ENCODE results near the gene HIVEP3. TPM values are rescaled to one million over a fixed set of nuclear protein-coding genes. Genes with fewer than 3 reads are reported as not detected.

The HIVEP3 gene
- total RNA-seq, 1 donor from 2014 or later, result 8.9 TPM

DNA sequence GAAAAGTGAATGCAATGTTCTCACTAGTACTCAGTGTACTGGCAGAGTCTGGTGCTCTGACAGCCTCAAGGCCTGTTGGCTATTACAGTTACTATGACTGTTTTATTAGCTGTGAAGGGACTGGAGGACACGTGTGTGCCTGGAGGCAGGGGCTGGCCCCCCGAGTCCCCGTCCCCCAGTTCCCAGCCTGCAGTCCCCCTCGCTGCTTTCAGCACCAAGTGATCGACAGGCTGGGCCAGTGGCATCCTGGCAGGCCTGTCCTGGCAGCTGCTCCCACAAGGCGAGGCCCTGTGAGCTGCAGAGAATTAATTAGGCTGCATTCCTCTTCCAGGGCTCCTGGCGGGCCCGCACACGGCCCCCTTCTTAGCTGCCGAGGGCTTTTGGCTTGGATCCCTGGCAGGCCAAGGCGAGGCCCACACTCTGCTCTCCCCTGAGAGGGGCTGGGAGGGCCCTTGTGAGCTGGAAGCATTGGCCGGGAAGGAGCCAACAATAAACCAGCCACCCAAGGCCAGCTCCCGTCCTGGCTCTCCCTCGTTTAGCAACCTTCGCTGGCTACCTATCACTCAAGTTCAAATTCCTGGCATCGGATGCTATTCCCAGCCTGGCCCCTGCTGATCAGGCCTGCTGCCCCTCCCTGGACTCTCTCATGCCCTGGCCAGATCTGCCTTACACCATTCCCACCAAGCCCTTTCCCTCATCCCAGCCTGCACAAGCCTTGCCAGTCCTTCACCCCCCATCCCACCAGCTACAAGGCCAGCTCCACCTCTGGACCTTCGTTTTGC lies 444.0 kb downstream of the HIVEP3 start:
- Histone ChIP-seq H3K4me1 (ENCODE audit: insufficient read depth, low read length) (peaks cover 17% of the 10 kb centered on the region), H3K4me3 (ENCODE audit: insufficient read depth, low read depth, low read length) (no peak overlapping the region), H3K27ac (ENCODE audit: low read depth, low read length) (no peak overlapping the region), H2AFZ (ENCODE audit: low read depth, low read length) (peak overlapping the region; percentile 13), H3K9ac (ENCODE audit: low read length) (no peak overlapping the region), H3K79me2 (ENCODE audit: insufficient read depth, low read length) (no peaks in the 10 kb centered on the region), H3K9me3 (ENCODE audit: insufficient read depth, low read depth, low read length) (no peaks in the 10 kb centered on the region), H3K27me3 (ENCODE audit: insufficient read depth, low read length) (peaks cover 4% of the 10 kb centered on the region), H3K36me3 (ENCODE audit: insufficient read depth, low read length) (no peaks in the 10 kb centered on the region), H3K4me2 (ENCODE audit: low read length) (no peak overlapping the region), H4K20me1 (ENCODE audit: insufficient read depth, low read length) (no peaks in the 10 kb centered on the region)
- Mint-ChIP-seq H3K27ac (ENCODE audit: unreplicated experiment) (no peak overlapping the region), H3K4me3 (ENCODE audit: unreplicated experiment) (no peak overlapping the region), H3K36me3 (ENCODE audit: low read depth, unreplicated experiment) (no peaks in the 10 kb centered on the region), H3K4me1 (ENCODE audit: low read depth, unreplicated experiment) (peaks cover 10% of the 10 kb centered on the region), H3K9me3 (ENCODE audit: unreplicated experiment) (peaks cover 2% of the 10 kb centered on the region), H3K27me3 (ENCODE audit: low read depth, unreplicated experiment) (peaks cover 27% of the 10 kb centered on the region)
- DNase-seq (ENCODE audit: low read depth) (no peak), FAIRE-seq (no peak)
- no peak for TF ChIP-seq EZH2 (IDR thresholded peaks at IDR 0.05; ENCODE audit: insufficient read depth, low read length)
- TF ChIP-seq, protein P1, sequence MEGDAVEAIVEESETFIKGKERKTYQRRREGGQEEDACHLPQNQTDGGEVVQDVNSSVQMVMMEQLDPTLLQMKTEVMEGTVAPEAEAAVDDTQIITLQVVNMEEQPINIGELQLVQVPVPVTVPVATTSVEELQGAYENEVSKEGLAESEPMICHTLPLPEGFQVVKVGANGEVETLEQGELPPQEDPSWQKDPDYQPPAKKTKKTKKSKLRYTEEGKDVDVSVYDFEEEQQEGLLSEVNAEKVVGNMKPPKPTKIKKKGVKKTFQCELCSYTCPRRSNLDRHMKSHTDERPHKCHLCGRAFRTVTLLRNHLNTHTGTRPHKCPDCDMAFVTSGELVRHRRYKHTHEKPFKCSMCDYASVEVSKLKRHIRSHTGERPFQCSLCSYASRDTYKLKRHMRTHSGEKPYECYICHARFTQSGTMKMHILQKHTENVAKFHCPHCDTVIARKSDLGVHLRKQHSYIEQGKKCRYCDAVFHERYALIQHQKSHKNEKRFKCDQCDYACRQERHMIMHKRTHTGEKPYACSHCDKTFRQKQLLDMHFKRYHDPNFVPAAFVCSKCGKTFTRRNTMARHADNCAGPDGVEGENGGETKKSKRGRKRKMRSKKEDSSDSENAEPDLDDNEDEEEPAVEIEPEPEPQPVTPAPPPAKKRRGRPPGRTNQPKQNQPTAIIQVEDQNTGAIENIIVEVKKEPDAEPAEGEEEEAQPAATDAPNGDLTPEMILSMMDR (IDR thresholded peaks at IDR 0.05; ENCODE audit: insufficient read depth, low read depth, low read length), result no peak

- H2AFZ ChIP-seq (ENCODE audit: low read depth, low read length), result no peak overlapping the region
- no peaks in the 10 kb centered on the region for H3K9me3 ChIP-seq (ENCODE audit: insufficient read depth, low read depth, low read length)
- Mint-ChIP-seq H3K4me3 (ENCODE audit: unreplicated experiment) (no peak overlapping the region), H3K9me3 (ENCODE audit: unreplicated experiment) (peaks cover 2% of the 10 kb centered on the region), H3K36me3 (ENCODE audit: low read depth, unreplicated experiment) (no peaks in the 10 kb centered on the region), H3K4me1 (ENCODE audit: low read depth, unreplicated experiment) (peaks cover 10% of the 10 kb centered on the region), H3K27me3 (ENCODE audit: low read depth, unreplicated experiment) (peaks cover 27% of the 10 kb centered on the region), H3K27ac (ENCODE audit: unreplicated experiment) (no peak overlapping the region)
- DNase-seq (ENCODE audit: low read depth) (no peak), FAIRE-seq (no peak)
- H3K27me3 ChIP-seq (ENCODE audit: insufficient read depth, low read length), result peaks cover 4% of the 10 kb centered on the region
- no peak overlapping the region for H3K4me2 ChIP-seq (ENCODE audit: low read length)
- peaks cover 17% of the 10 kb centered on the region for H3K4me1 ChIP-seq (ENCODE audit: insufficient read depth, low read length)
- no peaks in the 10 kb centered on the region for H3K36me3 ChIP-seq (ENCODE audit: insufficient read depth, low read length)
- H3K27ac ChIP-seq (ENCODE audit: low read depth, low read length), result no peak overlapping the region
- H3K9ac ChIP-seq (ENCODE audit: low read length), result no peak overlapping the region
- no peak overlapping the region for H3K4me3 ChIP-seq (ENCODE audit: insufficient read depth, low read depth, low read length)
- no peaks in the 10 kb centered on the region for H3K79me2 ChIP-seq (ENCODE audit: insufficient read depth, low read length)
- no peaks in the 10 kb centered on the region for H4K20me1 ChIP-seq (ENCODE audit: insufficient read depth, low read length)
- TF ChIP-seq EZH2 (IDR thresholded peaks at IDR 0.05; ENCODE audit: insufficient read depth, low read length), result no peak
- TF ChIP-seq, protein P1 (IDR thresholded peaks at IDR 0.05; ENCODE audit: insufficient read depth, low read depth, low read length), result no peak
Measured at GRCh38 chr1:41473738-41474362, 444.9 kb downstream of the HIVEP3 start.

DNA sequence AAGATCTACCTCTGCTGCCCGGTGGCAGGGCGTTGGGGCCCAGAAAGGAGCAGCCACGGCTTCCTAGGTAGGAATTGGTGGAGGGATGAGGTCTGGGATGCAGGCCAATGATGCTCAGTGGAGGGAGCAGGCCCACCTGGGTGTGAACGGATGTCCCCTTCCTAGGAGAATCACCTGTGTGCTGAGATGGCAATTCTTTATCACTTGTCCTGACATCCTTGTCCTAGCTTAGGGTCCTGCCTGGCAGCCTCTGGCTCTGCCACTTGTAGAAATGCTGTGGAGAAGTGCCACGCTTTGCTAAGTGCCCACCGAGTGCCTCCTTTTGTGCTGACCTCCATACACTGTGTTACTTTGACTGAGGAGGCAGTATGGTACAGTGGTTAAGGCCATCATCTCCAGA lies 447.1 kb downstream of the HIVEP3 start:
- Mint-ChIP-seq H3K4me3 (ENCODE audit: unreplicated experiment) (no peak overlapping the region), H3K27ac (ENCODE audit: unreplicated experiment) (no peak overlapping the region), H3K27me3 (ENCODE audit: low read depth, unreplicated experiment) (peaks cover 33% of the 10 kb centered on the region), H3K9me3 (ENCODE audit: unreplicated experiment) (peaks cover 2% of the 10 kb centered on the region), H3K4me1 (ENCODE audit: low read depth, unreplicated experiment) (peaks cover 8% of the 10 kb centered on the region), H3K36me3 (ENCODE audit: low read depth, unreplicated experiment) (no peaks in the 10 kb centered on the region)
- FAIRE-seq (no peak), DNase-seq (ENCODE audit: low read depth) (no peak)
- Histone ChIP-seq H4K20me1 (ENCODE audit: insufficient read depth, low read length) (no peaks in the 10 kb centered on the region), H3K27me3 (ENCODE audit: insufficient read depth, low read length) (peaks cover 4% of the 10 kb centered on the region), H3K4me3 (ENCODE audit: insufficient read depth, low read depth, low read length) (no peak overlapping the region), H3K36me3 (ENCODE audit: insufficient read depth, low read length) (no peaks in the 10 kb centered on the region), H3K9me3 (ENCODE audit: insufficient read depth, low read depth, low read length) (no peaks in the 10 kb centered on the region), H2AFZ (ENCODE audit: low read depth, low read length) (no peak overlapping the region), H3K4me1 (ENCODE audit: insufficient read depth, low read length) (peaks cover 12% of the 10 kb centered on the region), H3K79me2 (ENCODE audit: insufficient read depth, low read length) (no peaks in the 10 kb centered on the region), H3K27ac (ENCODE audit: low read depth, low read length) (no peak overlapping the region), H3K4me2 (ENCODE audit: low read length) (no peak overlapping the region), H3K9ac (ENCODE audit: low read length) (no peak overlapping the region)
- TF ChIP-seq, protein P1 (IDR thresholded peaks at IDR 0.05; ENCODE audit: insufficient read depth, low read depth, low read length), result no peak
- TF ChIP-seq EZH2 (IDR thresholded peaks at IDR 0.05; ENCODE audit: insufficient read depth, low read length), result no peak

Data from astrocyte (in vitro differentiated cells and primary cell).